GM18505 (cell line): ENCODE measurements around the gene MMAA.
A peak's percentile ranks its signal among the peaks of the same experiment; 100 is the strongest.
"Not testable (repeated sequence)": the region's sequence is repeated elsewhere in the genome, so short reads cannot be mapped to it uniquely, and the experiment has no call there.

Source experiments
- ATAC-seq: cut with Tn5 transposase; IDR thresholded peaks from one replicate; pipeline ENCODE4 v1.9.1; 2021; ENCODE audit not compliant: unreplicated experiment
- POLR2A ChIP-seq: IDR thresholded peaks from 4 replicates; pipeline ENCODE4 v1.6.1; 2011; ENCODE audit warnings: borderline replicate concordance; ENCODE audit not compliant: insufficient read depth, insufficient read length; ENCODE audit errors: extremely low read depth

The MMAA gene

DNA sequence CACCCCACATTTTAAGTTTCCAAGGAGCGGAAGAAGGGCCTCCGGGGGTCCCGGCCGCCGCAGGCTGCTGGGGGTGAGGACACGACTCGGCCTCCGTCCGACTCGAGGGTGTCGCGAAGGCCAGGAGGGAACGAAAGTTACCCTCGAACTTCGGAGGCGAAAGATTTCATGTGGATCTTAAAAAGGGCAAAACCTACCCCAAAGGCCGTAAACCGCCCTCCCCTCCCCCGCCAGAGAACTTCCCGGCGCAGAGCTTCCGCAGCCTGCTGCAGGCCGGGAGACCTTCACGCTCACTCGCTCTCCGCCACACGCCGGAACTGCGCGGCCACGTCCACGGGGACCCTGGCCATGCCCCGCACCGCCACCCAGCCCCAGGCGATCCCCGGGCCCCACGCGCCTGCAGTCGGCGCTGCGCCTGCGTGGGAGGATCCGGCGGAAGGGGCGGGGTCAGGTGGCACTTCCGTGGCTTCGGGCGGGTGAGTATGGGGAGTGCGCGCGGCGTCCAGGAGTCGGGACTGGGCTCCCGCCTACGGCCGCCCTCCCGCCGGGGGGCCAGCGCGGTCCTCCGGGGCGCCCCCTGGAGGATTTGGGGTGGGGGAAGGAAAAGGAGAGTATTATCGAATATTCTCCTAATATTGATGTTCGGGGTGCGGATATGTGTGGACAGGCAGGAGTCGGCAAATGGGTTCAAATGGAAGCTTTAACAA is at the start of gene MMAA:
MMAA (plus strand) TSS at position 454 of the 707 bp plus-strand sequence. CDS start 19,755 bp downstream, outside the sequence.
- TF ChIP-seq POLR2A = peak; percentile 98
- peak; percentile 90 for ATAC-seq

DNA sequence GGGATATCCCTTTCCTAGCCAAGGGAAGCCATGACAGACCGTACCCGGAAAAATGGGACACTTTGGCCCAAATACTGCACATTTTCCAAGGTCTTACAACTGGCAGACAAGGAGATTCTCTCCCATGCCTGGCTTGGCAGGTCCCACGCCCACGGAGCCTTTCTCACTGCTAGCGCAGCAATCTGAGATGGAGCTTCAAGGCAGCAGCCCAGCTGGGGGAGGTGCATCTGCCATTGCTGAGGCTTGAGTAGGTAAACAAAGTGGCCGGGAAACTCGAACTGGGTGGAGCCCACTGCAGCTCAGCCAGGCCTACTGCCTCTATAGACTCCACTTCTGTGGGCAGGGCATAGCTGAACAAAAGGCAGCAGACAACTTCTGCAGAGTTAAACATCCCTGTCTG is 44.6 kb upstream of the MMAA start:
- not testable (repeated sequence) for ATAC-seq

DNA sequence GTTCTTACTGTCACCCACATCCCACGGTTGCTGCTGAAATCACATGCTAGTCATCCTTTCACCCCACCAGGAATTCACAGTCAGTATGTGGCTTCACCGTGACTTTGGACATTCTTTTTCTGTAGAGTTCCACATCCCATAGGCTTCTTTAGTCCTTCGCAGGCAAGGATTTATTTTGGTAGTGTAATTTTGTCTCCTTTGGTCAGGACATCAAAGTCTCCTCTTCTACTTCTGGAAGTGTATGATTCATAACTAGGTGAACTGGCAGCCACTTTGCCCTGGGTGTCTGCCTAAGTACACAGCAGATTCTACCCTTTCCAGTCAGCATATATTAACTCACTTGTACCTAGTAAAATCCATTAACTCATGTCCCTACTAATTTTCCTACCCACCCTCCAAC is 38.3 kb upstream of the MMAA start:
- no peak for TF ChIP-seq POLR2A
- ATAC-seq = no peak

DNA sequence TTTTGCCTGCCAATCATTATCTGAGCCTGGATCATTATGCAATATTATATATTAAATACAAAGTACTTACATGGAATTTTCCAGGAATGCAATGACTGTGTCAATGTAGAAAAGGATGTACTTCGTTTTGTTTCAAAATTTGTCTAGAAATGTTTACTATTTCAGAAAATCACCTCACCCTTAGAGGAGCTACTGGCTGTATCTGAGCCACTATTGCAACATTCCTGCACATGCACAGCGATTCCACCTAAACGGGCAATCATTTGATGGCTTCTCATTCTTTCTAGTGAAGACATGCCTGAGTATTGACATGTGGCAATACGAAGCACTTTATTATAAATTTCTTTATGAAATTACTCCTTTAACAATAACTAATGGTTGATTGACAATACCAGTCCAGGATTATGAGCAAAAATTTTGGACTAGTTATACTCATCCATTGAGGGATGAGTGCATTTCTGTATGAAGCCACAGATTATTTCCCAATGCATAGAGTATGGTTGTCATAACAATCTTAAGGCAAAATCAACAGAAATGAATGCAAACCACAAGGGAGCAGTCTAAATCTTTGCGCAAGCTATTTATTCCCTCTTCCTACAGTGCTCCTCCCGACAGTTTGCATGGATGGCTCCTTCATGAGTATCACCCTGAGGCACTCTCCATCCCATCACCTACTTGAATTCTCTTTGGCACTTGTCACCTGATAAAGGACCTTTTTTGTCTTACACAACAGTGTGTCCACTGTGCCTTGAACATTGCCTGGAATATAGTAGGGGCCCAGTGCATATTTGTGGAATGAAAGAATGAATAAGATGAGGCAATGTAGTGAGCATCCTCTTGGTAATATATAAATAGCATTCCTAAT is 35.8 kb upstream of the MMAA start:
- no peak for TF ChIP-seq POLR2A
- no peak for ATAC-seq

DNA sequence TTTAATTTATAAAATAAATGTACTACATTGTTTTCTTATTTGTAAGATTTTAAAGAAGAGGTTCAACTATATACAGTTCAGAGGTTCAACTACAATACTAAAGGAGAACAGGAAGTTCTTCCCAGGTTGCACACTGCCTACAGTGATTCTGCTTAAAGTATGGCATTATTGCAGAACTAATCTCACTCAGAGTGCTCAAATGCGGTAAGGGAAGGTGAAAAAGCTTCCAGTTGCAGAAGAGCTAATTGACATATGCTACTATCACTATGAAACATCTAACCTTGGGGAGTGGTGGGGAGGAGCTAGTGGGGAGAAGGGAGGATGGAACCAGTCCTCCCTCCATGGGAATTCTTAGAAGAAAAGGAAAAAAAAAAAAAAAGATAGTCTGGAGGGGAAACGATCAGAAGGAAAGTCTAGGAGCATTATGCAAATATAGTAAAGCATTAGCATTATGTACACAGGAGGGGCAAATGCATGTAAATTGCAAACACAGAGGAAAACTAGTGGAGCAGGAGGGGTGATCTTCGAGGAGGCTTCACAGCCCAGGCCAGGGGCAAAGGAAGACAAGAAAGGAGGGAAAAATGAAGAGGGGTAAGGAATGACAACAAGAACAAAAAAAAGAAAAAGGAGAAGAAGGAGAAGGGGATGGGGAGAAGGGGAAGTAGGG is 32.0 kb upstream of the MMAA start:
- TF ChIP-seq POLR2A = no peak

DNA sequence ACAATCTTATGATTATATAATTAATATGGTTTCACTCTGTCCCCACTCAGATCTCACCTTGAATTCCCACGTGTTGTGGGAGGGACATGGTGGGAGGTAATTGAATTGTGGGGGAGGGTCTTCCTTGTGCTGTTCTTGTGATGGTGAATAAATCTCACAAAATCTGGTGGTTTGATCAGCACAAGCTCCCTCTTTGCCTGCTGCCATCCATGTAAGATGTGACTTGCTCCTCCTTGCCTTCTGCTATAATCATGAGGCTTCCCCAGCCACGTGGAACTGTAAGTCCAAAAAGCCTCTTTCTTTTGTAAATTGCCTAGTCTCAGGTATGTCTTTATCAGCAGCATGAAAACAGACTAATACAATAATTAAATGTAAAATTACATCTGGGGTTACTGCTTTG is 29.8 kb upstream of the MMAA start:
- ATAC-seq = not testable (repeated sequence)

More for the DNA sequence above, 32.0 kb upstream of the MMAA start:
- ATAC-seq = no peak

DNA sequence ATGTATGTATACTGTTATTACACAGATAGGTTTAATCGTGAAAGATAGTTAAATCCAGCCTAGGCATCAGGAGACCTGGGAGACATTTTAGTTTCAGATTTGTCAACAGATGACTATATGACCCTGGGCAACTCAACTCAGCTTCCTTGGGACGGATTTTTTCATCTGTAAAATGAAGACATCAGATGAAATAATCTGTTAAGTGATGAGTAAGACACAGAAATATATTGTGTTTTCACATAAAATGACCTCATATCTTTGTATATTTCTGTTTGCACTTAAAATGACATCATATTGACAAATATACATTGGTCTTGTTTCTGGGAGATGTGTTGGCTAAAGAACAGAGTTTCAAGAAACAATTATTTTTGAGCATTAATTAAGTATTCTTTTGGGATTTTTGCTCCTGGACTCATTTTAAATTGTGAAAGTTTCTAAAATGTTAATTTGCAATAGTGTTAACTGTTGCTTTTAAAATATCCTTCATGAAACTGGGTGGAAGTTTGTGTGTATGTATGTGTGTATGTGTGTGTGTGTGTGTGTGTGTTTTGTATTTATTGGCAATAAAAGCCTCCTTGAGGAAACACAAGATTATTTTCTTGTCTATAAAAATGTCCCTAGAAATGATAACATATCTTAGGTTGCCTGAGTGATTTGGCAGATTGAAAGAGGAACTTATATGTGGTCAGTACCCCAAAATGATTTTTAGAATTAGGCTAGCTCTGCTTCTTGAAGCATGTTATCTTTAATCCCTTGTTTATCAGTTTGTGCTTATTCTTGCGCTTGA is 29.1 kb upstream of the MMAA start:
- TF ChIP-seq POLR2A = no peak
- no peak for ATAC-seq

DNA sequence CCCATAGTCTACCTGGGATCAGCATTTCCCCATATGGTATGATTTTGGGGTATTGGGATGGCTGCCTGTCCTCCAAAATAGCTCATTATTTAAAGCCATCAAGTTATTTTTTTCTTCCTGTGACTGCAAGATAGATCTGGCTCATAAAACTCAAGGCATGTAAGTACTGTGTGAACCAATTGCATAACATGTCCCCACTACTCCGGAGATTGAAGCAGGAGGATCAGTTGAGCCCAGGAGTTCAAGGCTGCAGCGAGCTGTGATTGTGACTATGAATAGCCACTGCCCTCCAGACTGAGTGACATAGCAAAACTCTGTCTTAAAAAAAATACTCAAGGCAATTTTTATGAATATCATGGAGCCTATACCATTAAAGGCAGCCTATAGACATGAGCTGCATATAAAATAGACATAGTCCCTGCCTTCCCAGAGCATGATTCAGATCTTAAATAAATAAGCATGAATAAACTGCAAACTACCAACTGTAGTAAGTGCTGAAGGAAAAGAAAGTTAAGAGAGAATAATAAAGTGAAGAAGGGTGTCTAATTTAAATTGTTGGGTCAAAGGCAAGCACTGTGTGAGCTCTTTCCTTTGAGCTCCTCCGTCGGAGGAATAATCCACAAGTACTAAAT is 16.9 kb upstream of the MMAA start:
- no peak for TF ChIP-seq POLR2A
- no peak for ATAC-seq

DNA sequence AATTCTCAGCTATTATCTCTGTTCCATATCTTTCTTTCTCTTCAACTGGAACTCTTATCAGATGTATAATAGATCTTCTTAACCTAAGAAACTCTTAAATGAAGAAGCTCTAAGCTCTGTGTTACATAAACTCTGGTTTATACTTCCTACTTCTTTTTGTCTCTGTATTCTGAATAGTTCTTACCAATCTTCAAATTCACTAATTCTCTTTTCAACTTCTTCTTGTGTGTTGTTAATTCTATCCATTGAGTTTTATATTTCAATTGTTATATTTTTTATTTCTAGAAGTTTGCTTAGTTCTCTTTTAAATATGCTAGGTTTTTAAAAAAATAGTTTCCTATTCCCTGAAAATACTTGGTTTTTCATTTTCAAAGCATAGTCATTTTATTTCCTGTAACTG is 13.2 kb upstream of the MMAA start:
- no peak for ATAC-seq
- TF ChIP-seq POLR2A = no peak

DNA sequence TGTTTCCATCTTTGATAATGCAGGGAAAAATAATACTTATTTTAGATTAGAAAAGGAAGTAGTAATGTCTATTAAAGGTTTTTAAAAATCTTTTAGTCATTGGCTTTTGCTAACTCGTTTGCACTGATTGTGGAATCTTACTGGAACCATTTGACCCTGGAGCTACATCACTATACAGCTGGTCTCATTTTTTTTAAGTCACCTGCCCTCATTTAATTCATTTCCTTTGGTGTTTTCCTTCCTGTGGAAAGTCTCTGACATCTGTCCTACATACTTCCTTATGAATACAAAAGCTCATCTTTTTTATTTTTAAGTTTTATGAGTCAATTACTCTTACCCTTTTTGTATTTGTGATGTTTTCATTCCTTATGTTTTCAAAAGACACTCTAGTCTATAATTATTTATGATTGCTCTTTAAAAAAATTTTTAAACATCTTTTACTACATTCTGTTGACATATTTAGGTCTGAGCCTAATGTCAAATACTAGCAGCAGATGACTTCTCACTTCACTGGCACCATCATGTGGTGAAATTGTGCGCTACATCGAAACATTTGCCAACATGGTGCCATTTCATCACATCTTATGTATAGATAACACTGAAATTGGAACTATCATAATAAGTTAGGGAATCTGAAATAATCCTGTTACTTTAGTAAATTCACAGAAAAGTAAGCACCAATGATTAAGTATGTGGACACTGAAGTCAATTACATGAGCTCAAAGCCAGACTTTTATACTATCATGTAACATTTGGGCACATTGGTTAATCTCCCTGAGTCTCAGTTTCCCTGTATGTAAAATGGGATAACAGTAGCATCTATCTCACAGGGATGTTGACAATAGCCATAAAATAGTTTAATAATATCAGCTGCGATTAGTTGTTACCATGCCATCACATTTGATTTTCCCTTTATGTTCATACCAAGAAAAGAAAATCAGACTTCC is 9.4 kb upstream of the MMAA start:
- ATAC-seq = no peak
- no peak for TF ChIP-seq POLR2A

DNA sequence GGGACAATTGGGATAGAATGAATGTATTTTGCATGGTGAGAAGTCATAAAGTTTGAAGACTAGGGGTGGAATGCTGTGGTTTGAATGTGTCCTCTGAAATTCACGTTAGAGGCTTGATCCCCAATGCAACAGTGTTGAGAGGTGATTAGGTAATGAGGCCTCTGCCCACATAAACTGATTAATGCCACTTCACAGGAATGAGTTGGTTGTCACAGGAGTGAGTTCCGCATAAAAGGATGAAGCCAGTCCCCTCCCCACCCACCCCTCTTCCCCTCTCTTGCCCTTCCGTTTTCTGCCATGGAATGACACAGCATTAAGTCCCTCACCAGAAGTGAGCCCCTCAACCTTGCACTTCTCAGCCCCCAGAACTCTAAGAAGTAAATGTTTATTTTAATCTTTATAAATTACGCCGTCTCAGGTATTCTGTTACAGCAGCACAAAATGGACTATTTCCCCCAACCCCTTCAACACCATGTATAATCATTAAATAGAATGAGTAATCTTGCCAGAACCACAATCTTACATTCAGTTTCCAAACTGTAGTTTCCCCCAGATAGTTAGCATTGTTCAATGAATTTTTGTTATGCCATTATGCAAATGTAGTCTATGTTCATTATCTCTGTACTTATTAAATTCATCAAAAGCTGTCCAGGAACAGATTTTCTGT is 5.5 kb upstream of the MMAA start:
- no peak for TF ChIP-seq POLR2A
- no peak for ATAC-seq
